HG03457 (cell line): Measurements from ENCODE around the gene RPRD2.

ENCODE experiments used
- ATAC-seq: cut with Tn5 transposase; IDR thresholded peaks from one replicate; pipeline ENCODE4 v1.9.1; 2021; ENCODE audit warnings: moderate number of reproducible peaks; ENCODE audit not compliant: unreplicated experiment

Gene RPRD2

DNA sequence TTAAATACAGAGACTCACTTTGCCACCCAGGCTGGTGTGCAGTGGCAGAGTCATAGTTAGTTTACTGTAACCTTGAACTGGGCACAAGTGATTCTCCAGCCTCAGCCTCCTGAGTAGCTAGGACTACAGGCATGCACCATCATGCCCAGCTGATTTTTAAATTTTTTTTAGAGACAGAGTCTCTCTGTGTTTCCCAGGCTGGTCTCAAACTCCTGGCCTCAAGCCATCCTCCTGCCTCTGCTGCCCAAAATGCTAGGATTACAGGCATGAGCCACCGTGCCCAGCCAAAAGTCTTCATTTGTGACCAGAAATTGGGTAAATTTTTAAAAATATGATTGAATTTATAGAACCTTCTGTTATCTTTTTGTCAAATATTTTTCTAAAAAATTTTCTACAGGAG, 105.3 kb downstream of the RPRD2 start:
- no peak for ATAC-seq

DNA sequence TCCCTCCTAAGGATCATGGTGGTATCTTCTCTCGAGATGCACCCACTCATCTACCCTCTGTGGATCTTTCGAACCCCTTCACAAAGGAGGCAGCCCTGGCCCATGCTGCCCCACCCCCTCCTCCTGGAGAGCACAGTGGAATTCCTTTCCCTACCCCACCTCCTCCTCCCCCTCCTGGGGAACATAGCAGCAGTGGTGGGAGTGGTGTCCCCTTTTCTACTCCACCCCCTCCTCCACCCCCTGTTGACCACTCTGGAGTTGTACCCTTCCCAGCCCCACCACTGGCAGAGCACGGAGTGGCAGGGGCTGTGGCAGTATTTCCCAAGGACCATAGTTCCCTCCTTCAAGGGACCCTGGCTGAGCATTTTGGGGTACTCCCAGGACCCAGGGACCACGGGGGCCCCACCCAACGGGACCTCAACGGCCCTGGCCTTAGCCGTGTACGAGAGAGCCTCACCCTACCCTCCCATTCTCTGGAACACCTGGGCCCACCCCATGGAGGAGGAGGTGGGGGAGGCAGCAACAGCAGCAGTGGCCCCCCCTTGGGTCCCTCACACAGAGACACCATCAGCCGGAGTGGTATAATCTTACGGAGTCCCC, 108.8 kb downstream of the RPRD2 start:
- ATAC-seq: no peak

DNA sequence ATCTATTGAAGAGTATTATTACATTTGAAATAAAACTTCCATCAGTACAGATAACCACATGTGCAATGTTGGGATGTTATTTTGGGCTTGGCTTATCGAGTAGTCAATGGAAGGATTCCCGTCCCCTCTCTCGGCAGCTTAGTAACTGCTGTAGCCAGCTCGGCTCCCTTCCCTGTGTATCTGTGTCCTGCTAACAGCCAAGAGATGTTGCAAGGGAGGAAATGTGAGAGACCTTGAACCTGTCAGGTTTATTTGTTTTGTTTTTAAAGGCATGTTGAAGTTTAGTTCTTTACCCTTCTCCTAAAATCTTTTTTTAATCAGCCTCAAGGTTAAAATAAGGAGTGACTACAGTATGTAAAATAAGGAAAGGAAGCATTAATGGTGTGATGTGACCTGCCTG, 109.7 kb downstream of the RPRD2 start:
- no peak for ATAC-seq

DNA sequence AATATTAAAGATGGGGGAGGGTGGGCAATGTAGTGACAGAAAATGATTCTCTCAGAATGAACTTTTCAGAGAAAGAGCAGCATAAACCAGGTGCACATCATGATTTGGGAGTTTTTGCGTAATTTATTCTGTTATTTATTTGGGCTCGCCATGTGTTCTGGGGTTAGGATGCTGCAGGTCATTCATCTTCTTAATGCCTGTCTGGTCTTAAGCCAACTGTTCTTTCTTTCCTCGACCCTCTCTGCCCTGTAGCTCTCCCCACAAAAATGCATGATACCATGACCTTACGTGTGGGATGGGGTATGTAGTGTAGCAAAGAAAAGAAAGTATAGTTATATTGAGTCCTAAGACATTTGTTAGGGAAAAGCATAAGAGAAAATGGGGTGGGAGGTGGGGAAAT, 110.9 kb downstream of the RPRD2 start:
- ATAC-seq: no peak

DNA sequence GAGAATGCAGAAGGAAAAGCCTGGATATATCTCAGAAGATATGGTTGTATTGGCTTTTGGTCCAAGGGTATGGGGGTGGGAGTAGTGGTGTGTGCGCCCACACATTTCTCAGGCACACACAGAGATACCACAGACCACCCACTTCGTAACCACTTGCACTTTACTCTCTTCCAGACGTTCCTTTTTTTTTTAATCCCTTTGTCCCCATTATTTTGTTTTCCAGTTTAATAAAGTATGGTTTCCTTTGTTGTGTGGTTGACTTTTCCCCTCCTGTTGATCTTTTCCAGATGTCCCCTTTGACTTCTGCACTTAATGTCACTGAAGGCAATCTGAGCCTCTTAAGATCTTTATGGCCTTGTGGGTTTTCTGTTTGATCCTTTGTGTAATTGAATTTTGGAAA, 112.8 kb downstream of the RPRD2 start:
- ATAC-seq: no peak

DNA sequence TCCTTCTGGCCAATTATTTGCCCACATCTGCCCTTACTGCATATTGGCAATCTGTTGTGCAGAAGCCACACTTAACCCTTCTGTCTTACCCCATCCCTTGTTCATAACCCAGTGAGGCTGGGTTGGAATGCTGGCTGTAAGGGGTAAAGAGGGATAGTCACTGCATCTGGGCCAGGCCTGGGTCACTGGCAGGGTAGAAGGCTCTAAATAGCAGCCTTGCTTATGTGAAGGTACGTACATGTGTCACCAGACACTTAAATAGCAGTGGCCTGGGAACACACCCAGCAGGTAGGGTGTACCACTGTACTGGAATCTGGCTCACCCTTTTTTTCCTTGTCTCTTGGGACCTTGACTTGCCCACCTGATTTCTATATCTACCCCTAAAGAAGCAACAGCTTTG, 113.4 kb downstream of the RPRD2 start:
- no peak for ATAC-seq

DNA sequence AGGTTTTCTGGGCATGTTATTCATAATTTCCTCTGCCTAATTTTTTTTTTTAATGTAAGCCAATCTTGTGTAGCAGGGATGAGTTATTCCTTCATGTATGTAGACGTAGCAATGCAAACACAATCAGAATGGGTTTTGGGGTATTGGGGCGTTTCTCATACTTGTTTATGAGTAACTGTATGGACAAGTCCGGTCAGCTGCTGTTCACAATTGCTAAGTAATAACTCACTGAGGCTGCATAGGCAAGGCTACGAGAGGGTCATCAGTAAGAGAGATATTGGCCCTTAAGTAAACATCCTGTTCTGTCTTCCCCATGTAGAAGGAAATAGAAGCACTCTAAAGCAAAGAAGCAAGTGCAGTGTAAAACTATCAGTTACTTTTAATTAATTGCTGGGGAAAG, 113.8 kb downstream of the RPRD2 start:
- ATAC-seq: no peak

DNA sequence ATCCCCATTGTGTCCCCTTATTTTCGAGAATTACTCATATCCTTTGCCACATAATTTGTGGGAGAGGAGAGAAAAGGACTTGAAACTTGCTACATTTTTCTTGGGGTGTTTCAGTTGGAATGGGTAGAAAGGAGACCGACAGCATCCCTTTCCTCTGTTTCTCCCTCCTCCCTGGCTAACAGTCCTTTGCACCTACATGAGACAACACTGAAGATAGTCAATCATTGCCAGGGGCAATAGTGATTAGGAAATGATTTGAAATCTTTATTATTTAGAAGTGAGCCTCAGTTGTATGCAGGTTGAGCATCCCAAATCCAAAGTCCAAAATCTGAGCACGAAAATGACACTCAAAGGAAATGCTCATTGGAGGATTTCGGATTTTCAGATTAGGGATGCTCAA, 115.4 kb downstream of the RPRD2 start:
- ATAC-seq: no peak

DNA sequence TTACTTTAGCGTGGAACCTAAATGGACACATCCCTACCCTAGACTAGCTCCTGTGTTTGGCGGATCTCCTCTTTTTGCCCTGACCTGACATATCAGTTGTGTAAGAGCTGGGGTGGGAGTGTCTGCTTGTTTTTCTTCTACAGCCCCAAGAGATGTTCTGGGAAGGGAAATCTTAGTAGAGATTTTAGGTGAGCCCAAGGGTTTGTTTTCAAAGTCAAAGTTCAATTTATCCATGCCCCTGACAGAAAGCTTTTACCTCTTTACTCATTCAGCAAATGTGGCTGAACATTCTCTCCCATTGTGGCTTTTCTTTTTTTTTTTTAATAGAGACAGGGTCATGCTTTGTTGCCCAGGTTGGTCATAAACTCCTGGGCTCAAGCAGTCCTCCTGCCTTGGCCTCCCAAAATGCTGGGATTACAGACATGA, 116.0 kb downstream of the RPRD2 start:
- ATAC-seq: no peak

DNA sequence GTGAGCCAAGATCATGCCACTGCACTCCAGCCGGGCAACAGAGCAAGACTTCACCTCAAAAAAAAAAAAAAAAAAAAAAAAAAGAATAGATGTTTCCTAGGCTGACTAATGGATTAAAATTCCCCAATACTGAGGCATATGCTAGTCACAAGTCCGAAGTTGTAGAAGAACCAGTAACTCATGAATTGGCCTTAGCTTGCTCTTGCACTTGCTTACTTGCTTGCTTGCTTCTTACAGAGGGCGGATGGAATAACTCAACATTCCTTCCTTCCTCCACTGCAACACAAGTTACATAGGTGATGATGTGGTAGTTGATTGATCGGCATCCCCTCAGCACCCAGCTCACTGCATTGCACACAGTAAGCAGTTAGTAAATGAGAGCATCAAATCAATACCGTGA, 120.5 kb downstream of the RPRD2 start:
- no peak for ATAC-seq

DNA sequence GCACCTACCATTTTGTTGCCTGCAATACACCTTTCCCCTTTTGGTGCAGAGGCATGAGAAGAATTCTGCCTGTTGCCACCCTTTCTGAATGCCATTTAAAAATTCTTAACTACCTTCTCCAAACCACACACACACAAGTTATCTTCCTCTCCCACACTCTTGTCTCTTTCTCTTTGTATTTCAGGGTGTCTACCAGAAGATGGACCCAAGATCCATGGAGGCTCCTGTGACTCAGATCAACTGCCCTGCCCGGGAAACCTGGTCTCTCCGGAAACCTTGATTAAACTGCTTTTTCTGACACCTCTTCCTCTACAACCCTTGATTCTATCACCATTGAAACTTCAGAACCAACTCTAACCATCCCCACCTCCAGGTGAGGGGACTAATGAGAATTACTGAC, 120.9 kb downstream of the RPRD2 start:
- ATAC-seq: no peak

DNA sequence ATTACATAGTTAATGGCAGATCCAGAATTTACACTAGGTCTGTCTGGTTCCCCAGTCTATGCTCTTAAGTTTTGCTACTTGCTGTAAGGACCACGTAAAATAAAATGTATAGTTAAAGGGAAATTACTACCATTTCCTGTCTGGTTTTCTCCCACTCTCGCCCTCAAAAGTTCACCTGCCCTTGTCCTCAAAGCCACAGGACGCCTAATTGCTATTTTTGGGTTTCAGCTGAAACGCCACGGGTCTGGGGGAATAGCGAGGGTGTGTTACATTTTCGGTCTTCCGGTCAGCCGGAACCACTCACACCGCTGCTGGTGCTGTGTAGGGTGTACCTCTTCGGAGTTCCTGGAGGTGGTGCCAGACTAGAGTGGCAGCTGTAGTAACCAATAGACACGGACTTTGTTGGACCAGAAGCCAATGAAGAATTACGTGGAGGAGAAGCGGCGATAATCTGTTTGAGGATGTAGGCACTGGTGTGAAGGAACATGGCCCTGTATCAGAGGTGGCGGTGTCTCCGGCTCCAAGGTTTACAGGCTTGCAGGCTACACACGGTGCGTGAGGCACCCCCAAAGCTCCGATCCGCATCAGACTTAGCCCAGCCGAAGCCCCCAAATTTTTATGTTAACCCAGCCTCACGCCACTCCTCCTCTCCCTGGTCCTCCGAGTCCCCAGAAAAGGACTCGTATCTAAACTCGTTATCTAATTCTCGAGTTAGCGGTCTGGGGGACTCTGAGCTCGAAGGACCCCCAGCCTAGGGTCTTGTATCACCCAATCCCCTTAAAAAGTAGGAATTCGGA, 123.2 kb downstream of the RPRD2 start, which contains the start of gene TARS2:
Gene TARS2, plus strand, starts transcription at position 454 of the 797 bp plus-strand sequence. Its CDS starts 32 bp downstream, at position 486.
- peak; percentile 95 for ATAC-seq

DNA sequence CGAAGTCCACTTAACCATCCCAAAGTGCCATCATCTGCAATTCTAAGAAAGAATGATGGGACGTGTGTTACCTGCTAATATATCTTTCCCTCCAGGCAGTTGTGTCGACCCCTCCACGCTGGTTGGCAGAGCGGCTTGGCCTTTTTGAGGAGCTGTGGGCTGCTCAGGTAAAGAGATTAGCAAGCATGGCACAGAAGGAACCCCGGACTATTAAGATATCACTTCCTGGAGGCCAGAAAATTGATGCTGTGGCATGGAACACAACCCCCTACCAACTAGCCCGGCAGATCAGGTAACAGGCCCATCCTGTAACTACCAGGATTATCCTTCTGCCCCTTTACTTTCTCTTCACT, 123.8 kb downstream of the RPRD2 start:
- ATAC-seq: no peak

DNA sequence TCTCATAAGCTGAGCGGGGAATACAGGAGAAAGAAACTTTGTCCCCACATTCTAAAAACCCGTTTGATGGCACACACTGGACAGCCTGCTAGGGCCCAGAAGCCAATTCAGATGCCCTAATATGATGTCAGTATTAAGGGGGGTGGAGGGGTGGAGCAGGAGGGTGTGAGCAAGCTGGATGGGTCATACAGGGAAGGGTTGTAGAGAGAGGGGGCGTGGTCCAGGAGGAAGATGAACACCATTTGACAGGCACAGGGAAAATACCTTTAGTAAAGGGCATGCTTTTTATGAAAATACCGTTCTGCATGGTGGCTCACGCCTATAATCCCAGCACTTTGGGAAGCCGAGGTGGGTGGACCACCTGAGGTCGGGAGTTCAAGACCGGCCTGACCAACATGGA, 129.2 kb downstream of the RPRD2 start:
- no peak for ATAC-seq

DNA sequence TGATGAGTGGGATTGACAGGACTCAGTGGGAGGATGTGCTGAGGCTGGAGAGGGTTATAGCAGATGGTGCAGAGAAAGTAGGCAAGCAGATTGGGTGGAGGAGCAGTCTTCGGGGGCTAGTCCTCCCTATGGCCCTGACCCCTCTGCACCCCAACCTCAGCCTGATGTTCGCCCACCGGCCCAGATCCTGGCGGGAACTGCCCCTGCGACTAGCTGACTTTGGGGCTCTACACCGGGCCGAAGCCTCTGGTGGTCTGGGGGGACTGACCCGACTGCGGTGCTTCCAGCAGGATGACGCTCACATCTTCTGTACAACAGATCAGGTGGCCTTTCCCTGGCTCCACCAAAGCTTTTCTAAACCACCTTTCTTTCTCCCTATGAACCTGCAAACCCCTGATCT, 134.4 kb downstream of the RPRD2 start:
- no peak for ATAC-seq

DNA sequence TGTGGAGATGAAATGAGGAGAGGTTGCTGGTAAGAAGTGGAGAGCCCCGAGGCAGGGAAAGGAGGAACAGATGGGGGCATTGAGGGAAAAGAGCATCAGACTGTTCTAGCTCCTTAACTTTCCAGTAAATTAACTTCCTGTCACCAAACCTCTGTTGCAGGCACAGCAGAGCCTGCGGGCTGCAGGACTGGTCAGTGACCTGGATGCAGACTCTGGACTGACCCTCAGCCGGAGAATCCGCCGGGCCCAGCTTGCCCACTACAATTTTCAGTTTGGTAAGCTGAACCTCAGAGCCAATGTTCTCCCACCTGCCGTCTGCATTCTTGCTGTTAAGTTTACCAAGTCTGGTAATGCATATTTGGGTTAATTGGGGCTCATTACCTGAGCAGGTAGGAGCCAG, 141.5 kb downstream of the RPRD2 start:
- no peak for ATAC-seq

DNA sequence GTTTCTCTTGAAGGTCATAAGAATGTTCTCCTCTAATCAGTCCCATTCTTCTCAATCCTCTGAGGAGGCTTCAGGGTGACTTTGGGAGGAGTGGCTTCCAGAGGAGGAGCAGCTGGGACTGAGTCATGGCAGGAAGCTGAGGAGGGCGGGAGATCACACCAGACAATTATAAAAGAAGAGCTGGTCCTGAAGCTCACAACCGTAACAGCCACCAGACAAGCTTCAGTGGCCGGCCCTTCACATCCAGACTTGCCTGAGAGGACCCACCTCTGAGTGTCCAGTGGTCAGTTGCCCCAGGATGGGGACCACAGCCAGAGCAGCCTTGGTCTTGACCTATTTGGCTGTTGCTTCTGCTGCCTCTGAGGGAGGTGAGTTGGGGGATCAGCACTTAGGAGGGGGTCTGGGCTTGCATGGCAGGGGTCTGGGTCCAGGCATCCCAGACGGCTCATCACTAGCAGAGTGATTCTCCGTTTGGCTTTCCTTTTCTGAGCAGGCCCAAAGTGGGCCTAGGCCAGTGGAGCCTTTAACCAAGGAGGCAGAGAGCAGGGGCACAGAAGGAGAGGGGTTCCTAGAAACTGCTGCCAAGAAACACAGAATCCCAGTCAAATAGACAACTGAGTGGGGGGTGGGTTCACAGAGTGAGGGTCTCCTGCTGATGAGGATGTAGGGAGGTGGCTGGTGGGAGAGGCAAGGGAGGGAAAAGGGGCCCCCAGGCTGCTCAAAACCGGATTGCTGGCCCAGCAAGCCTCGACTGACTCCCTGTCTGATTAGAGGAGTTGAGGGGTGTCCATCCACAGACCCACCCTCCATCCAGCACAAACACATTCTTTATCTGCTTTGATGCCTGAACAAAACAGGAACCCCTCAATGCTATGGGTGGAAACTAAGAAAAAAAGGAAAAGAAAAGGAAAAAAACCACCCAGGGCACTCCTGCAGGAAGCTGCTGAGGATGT, 144.2 kb downstream of the RPRD2 start, which contains the start of gene ECM1:
Gene ECM1, plus strand, starts transcription at position 198 of the 953 bp plus-strand sequence. Its CDS starts 101 bp downstream, at position 299.
- ATAC-seq: no peak

DNA sequence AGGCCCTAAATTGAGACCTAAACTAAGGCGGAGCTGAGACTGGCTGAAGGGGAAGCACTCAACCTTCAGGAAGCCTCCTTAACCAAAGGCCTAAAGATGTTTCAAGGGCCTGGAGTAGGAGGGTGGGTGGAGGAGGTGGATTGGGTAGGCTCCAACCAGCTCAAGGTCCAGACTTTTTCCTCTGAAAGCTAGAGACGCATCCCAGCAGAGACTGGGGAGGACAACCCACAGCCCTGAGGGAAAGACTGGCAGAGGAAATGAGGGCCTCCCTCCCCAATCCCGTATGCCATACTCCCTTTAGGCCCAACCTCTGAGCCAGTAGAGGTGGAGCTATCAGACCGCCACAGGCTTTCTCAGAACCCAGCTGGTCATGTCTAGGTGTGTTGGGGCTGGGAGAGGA, 145.0 kb downstream of the RPRD2 start:
- no peak for ATAC-seq

DNA sequence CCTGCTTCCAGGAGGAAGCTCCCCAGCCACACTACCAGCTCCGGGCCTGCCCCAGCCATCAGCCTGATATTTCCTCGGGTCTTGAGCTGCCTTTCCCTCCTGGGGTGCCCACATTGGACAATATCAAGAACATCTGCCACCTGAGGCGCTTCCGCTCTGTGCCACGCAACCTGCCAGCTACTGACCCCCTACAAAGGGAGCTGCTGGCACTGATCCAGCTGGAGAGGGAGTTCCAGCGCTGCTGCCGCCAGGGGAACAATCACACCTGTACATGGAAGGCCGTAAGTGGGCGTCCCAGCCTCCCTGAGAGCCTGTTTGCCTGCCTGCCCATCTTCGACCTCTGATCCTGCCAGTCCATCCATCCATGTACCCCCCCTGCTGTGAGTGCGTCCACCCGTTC, 147.6 kb downstream of the RPRD2 start:
- no peak for ATAC-seq

DNA sequence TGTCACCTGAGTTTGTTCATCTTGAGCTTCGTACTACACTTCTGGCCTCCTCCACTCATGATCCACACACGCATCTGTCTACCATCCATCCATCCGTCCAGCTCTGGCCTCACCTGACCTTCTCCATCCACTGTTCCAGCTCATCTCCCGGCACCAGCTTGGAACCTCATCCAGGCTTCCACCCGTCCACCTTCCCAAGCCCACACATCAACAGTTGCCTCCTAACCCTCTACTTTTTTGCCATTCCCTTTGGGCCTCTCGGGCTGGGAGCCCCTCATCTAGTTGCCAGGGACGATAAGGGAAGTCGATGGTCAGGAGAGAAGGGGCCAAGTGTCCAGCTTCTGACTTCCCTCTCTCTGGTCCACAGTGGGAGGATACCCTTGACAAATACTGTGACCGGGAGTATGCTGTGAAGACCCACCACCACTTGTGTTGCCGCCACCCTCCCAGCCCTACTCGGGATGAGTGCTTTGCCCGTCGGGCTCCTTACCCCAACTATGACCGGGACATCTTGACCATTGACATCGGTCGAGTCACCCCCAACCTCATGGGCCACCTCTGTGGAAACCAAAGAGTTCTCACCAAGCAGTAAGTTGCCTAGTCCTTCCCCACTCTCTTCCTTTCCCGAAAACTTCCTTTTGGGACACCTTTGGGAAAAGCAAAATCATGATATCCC, 148.2 kb downstream of the RPRD2 start:
- no peak for ATAC-seq

DNA sequence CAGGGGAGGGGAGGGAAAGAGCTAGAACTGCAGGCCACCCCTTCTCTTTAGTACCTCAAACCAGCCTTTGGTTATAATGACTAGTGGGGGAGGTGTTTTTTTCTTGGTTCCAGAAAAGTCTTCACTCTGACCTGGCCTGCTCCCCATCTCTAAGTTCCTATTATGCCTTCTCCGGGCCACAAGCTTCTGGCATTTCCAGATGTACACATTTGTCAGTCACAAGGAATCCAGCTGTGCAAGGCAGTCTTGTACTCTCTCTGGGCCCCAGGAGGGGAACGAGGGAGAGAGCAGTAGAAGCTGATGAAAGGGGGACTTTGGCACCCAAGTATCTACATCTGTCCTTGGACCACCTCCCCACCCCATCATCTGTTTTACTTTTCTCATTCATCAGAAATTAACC, 148.9 kb downstream of the RPRD2 start:
- ATAC-seq: no peak
